Measurements from ENCODE around the gene SEMA6B.

DNA sequence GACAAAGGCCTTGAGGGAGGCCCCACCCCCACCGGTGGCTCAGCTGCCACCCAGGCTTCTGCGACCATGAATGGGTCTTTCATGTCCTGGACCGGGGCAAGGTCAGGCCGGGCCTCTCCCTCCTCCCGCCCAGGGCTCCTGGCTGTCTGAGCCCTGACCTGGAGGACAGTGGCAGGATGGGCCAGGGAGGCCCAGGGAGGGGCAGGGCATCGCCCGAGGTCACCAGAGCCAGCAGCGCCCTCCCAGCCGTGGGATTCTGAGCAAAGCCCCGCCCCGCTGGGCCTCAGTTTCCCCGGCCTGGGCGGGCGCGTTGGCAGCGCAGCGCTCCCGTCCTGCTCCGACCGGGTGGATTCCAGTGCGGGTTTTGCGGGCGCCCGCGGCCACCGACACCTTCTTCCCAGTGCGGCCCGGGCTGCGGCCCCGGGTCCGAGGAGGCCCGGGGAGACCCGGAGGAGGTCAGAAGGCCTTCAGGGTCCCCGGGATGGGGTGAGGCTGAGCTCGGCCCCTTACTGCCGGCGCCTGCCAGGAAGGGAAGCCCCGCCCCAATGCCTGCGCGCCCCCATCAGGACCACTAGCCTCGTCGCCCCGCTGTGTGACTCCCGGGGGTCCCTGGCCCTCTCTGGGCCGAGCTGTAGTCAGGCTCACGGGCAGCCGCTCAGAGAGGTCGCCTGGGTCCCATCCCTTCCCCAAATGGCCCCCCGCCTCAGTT lies 24.6 kb upstream of the SEMA6B start:
- TF ChIP-seq POLR2AphosphoS5 (IDR thresholded peaks at IDR 0.05; ENCODE audit: borderline replicate concordance, low read depth, low read length) (no peak), EZH2 (IDR thresholded peaks at IDR 0.05) (no peak)
